BE2C (cell line): ENCODE results near the gene SDC4.

Experiments
- DNase-seq: peaks from one replicate; pipeline ENCODE4 v3.0.0-alpha.2; 2020
- H3K27me3 ChIP-seq: fragments of 250-450 bp; sonication (Bioruptor Pico); 2 replicates; pipeline ENCODE4 v1.5.1; 2020; ENCODE audit warnings: mild to moderate bottlenecking
- H3K36me3 ChIP-seq: fragments of 250-450 bp; sonication (Bioruptor Pico); 2 replicates; pipeline ENCODE4 v1.5.1; 2020; ENCODE audit warnings: mild to moderate bottlenecking
- H3K4me1 ChIP-seq: fragments of 250-450 bp; sonication (Bioruptor Pico); 2 replicates; pipeline ENCODE4 v1.5.1; 2020
- H3K4me3 ChIP-seq: 2 replicates; pipeline ENCODE4 v1.5.1; 2011; ENCODE audit warnings: low read depth, low read length
- H3K9me3 ChIP-seq: fragments of 250-450 bp; sonication (Bioruptor Pico); 2 replicates; pipeline ENCODE4 v1.5.1; 2020
- CTCF ChIP-seq: IDR thresholded peaks from 2 replicates; pipeline ENCODE4 v1.5.1; 2012; ENCODE audit warnings: mild to moderate bottlenecking, low read depth, low read length

SDC4 gene

GRCh38 chr20:45316150-45317080, 31.8 kb downstream of the SDC4 start:
- DNase-seq = no peak
- no peak for TF ChIP-seq CTCF
- no peaks in the 10 kb centered on the region for H3K9me3 ChIP-seq
- H3K4me1 ChIP-seq = no peaks in the 10 kb centered on the region
- H3K4me3 ChIP-seq = no peak overlapping the region
- H3K36me3 ChIP-seq = no peaks in the 10 kb centered on the region
- H3K27me3 ChIP-seq = peaks cover 51% of the 10 kb centered on the region

GRCh38 chr20:45315672-45316071, 32.6 kb downstream of the SDC4 start:
- Histone ChIP-seq H3K27me3 (peaks cover 51% of the 10 kb centered on the region), H3K36me3 (no peaks in the 10 kb centered on the region), H3K4me1 (no peaks in the 10 kb centered on the region), H3K9me3 (no peaks in the 10 kb centered on the region), H3K4me3 (no peak overlapping the region)
- DNase-seq = no peak
- TF ChIP-seq CTCF = no peak

- Histone ChIP-seq H3K9me3 (no peaks in the 10 kb centered on the region), H3K4me1 (no peaks in the 10 kb centered on the region), H3K36me3 (no peaks in the 10 kb centered on the region), H3K27me3 (peaks cover 51% of the 10 kb centered on the region), H3K4me3 (no peak overlapping the region)
- no peak for DNase-seq
- TF ChIP-seq CTCF = no peak
These were observed 34.3 kb downstream of the SDC4 start for GRCh38 chr20:45313943-45314342.

GRCh38 chr20:45313065-45313695, 35.0 kb downstream of the SDC4 start:
- H3K36me3 ChIP-seq = no peaks in the 10 kb centered on the region
- no peak for TF ChIP-seq CTCF
- no peak overlapping the region for H3K4me3 ChIP-seq
- H3K9me3 ChIP-seq = no peaks in the 10 kb centered on the region
- H3K4me1 ChIP-seq = no peaks in the 10 kb centered on the region
- no peak for DNase-seq
- peaks cover 43% of the 10 kb centered on the region for H3K27me3 ChIP-seq

- no peak for DNase-seq
- Histone ChIP-seq H3K36me3 (no peaks in the 10 kb centered on the region), H3K27me3 (peaks cover 35% of the 10 kb centered on the region), H3K9me3 (no peaks in the 10 kb centered on the region), H3K4me3 (no peak overlapping the region), H3K4me1 (no peaks in the 10 kb centered on the region)
- TF ChIP-seq CTCF = no peak
These were observed 36.0 kb downstream of the SDC4 start for GRCh38 chr20:45312241-45312640.

- TF ChIP-seq CTCF = peak; percentile 81
- no peaks in the 10 kb centered on the region for H3K4me1 ChIP-seq
- peak; percentile 78 for DNase-seq
- no peak overlapping the region for H3K4me3 ChIP-seq
- no peaks in the 10 kb centered on the region for H3K9me3 ChIP-seq
- H3K27me3 ChIP-seq = peaks cover 30% of the 10 kb centered on the region
- no peaks in the 10 kb centered on the region for H3K36me3 ChIP-seq
These were observed 36.5 kb downstream of the SDC4 start for GRCh38 chr20:45311589-45312211.
